ENCODE results near the gene CALCR.
"Not testable (repeated sequence)": the region's sequence is repeated elsewhere in the genome, so short reads cannot be mapped to it uniquely, and the experiment has no call there.

The CALCR gene

DNA sequence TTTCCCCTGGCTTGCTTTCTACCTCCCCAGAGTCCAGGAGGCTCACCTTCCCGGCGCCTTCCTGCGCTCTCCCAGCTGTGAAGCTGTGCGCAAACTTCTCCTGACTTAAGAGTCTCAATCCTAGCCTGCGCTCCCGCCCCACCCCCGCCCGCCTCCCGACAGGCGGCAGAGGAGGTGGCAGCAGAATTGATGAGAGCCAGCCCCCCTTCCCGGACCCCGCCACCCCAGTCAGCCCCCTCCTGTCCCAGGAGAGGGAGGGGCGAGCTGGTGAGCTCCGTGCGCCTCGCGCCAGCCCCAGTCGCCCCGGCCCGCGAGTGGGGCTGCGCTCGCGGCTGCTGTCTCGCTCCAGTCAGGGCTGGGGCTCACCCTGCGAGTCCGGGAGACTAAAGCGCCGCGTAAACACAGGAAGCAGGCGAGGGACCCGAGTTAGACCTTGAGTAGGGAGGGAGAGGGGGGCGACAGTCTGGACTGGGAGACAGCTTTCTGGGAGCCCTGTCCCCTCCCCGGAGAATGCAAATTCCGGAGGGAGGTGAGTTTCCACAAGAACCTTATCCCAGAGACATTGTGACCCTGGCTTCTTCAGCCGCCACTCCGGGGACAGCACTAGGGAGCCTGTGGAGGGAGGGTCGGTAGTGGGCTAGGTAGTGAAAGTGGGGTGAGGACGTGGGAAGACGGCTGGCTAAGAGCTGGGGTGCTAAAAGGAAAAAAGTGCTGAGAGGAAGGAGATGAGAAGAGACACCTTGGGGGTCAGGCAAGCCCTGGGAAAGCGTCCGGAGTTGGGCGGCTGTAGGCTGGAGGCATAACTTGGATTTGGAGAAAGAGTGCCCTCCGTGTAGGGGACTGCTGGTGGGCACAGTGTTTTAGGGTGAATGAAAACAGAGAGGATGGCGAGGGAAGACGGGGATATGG, at the start of gene CALCR:
TSS of gene CALCR (minus strand) at position 79 of the 909 bp plus-strand sequence. CDS start 87,743 bp downstream, outside the sequence.
- DNase-seq (ENCODE audit: low spot score), result no peak

DNA sequence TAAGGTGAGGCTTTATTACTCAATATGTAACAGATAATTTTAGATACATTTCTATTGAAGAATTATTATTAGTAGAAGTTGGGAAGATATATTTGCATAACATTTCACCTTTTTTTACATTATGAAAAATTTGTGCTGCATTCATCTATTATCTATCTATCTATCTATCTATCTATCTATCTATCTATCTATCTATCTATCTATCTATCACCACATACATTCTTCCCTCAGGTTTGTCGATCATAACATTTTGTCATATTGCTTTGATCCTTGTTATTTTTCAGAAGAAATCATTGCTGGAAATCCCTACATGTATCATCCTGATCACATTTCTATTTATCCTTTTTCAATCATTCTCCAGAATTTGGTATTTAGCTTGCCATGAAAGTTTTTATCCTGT, 49.3 kb upstream of the CALCR start:
- no peak for DNase-seq (ENCODE audit: low spot score)

GRCh38 chr7:93622036-93623033, 47.8 kb upstream of the CALCR start:
- peak; percentile 31 for DNase-seq (ENCODE audit: low spot score)

- DNase-seq (ENCODE audit: low spot score), result no peak
Observed at GRCh38 chr7:93620864-93621263, 46.3 kb upstream of the CALCR start.

- DNase-seq (ENCODE audit: low spot score), result no peak
Observed at GRCh38 chr7:93620057-93620456, 45.5 kb upstream of the CALCR start.

DNA sequence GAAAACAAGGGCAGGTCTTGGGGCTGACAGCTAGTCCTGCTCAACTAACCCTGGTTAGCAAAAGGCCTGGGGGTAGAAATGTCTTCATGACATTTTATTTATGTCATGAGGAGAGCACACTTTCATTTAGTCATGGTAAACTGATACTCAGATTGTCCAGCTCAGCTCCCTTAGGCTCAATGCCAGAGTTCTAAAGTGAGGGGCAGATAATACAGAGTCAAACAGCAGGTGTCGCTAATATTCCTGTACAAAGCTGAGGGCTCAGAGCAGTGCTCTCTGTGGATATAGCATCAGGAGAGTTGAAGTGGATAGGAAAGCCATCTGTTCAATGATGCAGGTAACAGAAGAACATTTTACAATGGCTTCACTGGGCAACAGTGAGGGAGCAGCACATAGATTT, 26.8 kb upstream of the CALCR start:
- no peak for DNase-seq (ENCODE audit: low spot score)

DNA sequence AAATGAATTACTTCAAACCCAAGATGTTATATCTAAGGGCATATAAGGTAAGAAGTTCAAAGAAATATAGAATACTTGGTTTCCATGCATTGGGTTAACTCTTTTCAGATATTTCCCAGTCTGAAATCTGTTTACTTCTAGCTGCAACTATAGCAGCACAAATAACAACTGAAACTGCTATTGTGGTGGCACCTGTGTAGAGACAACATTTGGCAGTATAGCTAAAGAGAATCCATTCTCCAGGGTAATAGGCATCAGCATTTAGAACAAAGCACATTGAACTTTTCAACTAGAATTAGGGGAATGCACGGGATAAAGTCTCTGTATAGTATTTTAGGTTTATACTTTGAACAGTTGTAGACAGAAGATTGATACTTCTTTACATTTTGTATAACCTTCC, 19.7 kb upstream of the CALCR start:
- no peak for DNase-seq (ENCODE audit: low spot score)

- DNase-seq (ENCODE audit: low spot score), result no peak
Observed at GRCh38 chr7:93592588-93593266, 18.2 kb upstream of the CALCR start.

DNA sequence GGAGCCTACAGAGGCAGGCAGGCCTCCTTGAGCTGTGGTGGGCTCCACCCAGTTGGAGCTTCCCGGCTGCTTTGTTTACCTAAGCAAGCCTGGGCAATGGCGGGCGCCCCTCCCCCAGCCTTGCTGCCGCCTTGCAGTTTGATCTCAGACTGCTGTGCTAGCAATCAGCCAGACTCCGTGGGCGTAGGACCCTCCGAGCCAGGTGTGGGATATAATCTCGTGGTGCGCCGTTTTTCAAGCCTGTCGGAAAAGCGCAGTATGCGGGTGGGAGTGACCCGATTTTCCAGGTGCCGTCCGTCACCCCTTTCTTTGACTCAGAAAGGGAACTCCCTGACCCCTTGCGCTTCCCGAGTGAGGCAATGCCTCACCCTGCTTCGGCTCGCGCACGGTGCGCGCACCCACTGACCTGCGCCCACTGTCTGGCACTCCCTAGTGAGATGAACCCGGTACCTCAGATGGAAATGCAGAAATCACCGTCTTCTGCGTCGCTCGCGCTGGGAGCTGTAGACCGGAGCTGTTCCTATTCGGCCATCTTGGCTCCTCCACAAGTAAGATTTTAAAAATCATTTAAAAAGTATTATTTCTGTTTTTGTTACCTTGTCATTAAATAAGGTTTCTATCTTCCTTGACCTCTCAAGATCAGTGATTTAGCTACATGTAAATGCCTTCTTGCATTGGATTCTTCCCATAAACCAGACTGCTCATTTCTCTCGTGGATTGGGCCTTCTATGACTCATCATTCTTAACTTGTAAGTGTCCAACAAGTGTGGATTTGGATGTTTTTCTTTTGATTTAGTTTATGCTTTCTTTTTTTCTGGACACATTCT, 16.9 kb upstream of the CALCR start:
- DNase-seq (ENCODE audit: low spot score), result not testable (repeated sequence)

DNA sequence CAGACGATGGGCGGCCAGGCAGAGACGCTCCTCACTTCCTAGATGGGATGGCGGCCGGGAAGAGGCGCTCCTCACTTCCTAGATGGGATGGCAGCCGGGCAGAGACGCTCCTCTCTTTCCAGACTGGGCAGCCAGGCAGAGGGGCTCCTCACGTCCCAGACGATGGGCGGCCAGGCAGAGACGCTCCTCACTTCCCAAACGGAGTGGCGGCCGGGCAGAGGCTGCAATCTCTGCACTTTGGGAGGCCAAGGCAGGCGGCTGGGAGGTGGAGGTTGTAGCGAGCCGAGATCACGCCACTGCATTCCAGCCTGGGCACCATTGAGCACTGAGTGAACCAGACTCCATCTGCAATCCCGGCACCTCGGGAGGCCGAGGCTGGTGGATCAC, 11.9 kb upstream of the CALCR start:
- DNase-seq (ENCODE audit: low spot score), result not testable (repeated sequence)

DNA sequence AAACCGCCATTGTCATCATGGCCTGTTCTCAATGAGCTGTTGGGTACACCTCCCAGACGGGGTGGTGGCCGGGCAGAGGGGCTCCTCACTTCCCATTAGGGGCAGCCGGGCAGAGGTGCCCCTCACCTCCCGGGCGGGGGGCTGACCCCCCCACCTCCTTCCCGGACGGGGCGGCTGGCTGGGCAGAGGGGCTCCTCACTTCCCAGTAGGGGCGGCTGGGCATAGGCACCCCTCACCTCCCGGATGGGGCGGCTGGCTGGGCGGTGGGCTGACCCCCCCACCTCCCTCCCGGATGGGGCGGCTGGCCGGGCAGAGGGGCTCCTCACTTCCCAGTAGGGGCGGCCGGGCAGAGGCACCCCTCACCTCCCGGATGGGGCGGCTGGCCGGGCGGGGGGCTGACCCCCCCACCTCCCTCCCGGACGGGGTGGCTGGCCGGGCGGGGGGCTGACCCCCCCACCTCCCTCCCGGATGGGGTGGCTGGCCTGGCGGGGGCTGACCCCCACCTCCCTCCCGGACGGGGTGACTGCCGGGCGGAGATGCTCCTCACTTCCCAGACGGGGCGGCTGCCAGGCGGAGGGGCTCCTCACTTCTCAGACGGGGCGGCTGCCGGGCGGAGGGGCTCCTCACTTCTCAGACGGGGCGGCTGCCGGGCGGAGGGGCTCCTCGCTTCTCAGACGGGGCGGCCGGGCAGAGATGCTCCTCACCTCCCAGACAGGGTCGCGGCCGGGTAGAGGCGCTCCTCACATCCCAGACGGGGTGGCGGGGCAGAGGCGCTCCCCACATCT, 11.4 kb upstream of the CALCR start:
- not testable (repeated sequence) for DNase-seq (ENCODE audit: low spot score)

DNA sequence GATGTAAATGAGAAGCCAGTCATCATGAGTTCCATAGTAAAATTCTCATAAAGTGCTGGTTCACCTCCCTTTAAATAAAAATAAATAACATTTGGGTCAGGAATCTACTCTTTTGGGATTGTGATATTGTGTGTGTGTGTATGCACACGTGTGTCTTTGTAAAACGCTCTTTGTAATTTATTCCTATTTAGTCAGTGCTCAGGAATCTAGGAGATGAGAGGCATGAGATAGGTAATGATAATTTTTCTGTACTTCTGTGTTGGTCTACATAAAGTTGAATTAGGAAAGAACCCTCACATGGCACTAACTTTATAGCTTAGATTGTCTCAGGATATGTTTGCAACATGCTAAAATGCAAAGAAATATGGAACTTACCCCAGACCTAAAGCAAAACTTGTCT, 4.9 kb upstream of the CALCR start:
- DNase-seq (ENCODE audit: low spot score), result no peak

- DNase-seq (ENCODE audit: low spot score), result no peak
Observed at GRCh38 chr7:93578762-93579161, 4.2 kb upstream of the CALCR start.

DNA sequence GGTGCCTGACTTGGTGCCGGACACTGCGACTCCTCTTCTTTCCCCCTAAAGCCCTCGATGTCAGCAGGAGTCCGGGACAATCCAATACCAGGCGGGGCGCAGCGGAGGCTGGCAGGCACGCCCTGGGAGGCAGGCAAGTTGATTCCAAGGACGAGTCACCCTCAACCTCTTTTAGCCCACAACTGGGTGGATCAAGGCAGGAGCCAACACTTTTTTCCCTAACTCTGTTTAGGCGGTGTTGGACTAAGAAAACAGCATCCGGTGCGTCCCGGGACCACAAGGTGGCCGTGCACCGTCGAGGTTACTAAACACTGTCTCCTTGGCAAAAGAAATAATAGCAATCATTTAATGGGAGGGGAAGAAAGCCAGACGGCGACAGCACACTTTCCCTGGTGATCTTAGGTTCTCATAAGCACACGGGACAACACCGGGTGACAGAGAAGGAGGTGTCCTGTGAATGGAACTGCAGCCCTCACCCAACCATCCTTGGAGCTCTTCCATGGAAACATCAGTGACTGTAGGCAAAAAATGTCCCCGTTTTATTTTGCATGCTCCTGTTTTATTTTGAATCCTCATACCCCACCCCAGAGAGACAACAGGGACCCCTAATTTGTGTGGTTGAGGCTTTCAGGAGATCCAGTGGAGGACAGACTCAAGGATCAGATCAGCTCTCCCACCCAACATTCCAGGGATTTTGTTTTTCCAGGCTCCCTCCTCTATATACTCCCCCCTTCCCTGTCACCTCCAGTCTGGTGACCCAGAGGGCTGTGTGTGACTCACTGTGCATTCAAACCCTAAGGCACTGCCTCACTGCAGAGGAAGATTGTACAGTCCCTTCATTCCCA, 1.3 kb upstream of the CALCR start:
- DNase-seq (ENCODE audit: low spot score), result peak; percentile 8

DNA sequence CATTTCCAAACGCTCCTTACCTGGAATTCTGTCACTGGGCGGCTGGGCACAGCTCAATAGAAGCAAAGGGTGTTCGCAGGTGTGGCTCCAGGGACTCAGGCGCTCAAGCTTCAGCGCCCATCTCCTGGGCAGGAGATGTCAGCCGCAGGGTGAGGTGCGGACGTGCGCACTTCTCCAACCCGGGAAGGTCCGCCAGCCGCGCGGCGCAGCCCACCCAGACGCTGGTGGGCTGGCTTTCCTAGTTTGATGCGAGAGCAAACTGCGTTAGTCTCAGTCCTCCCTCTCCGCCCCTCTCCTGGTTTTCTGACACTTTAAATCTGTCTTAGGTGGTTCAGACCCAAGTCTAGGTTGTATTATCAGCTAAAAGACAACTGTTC, 267 bp downstream of the CALCR start:
- DNase-seq (ENCODE audit: low spot score), result no peak

DNA sequence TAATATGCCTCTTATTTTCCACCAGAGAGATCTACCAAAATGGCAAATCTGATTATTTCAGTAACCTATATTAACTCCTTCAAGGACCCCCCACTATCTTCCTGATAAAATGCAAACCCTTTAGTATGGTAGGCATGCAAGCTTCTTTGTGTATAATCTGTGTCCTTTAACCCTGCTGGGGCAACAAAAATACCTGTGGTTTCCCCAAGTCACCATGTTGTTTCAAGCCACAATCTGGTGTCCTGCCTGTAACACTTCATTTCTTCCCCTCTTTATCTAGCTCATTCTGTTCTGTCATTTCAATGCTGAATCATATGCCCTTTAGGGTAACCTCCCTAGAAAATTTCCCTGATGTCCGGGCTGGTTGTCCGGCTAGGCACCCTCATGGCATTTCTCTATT, 5.3 kb downstream of the CALCR start:
- DNase-seq (ENCODE audit: low spot score), result no peak

DNA sequence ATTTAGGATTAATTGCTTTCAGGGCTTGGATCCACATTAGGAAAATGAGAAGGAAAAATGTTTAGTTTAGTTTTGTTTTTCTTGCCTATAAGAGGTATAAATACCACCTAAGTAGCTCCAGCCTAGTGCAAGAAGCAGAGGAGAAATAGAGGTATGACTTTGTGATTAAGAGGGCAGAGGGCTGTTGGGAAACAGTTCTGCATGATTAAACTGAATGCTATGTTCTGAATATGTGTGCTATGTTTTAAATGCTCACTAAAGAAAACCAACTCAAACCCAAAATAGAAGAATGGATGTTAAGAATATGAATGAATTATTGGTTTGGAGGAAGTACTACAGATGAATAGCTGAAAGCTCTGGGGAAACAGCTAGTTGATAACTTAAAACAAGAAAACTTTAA, 7.6 kb downstream of the CALCR start:
- DNase-seq (ENCODE audit: low spot score), result no peak

GRCh38 chr7:93563584-93563983, 10.9 kb downstream of the CALCR start:
- no peak for DNase-seq (ENCODE audit: low spot score)

GRCh38 chr7:93562936-93563335, 11.6 kb downstream of the CALCR start:
- DNase-seq (ENCODE audit: low spot score), result no peak

DNA sequence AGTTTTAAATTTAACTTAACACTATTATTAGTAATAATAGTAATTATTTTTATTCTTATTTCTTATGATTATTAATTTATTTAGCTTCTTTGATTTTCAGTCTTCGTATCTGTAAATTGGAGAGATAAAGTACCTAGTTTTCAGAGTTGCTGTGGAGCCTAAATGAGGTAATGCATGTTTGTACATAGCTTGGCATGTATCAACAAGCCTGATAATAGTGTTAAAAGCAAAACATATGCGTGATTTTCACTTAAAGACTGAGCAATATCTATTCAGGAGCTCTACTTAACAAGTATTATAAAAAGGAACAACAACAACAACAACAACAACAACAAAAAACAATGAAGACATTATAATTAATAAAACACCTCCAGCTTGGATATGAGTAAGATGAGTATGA, 12.4 kb downstream of the CALCR start:
- no peak for DNase-seq (ENCODE audit: low spot score)
